ENCODE results near the gene C2CD2. TPM values are rescaled to one million over a fixed set of nuclear protein-coding genes. Genes with fewer than 3 reads are reported as not detected.

The C2CD2 gene
- total and polyA plus RNA-seq, 2 donors (not counting 1 experiment from before 2014, with no cell fraction given): 20.3 to 22.3 TPM

- Histone ChIP-seq H3K4me1 (ENCODE audit: control insufficient read depth, extremely low read depth, insufficient read depth, low read length) (no peaks in the 10 kb centered on the region), H3K36me3 (ENCODE audit: control insufficient read depth, insufficient read depth, low read length) (no peaks in the 10 kb centered on the region), H3K9ac (ENCODE audit: insufficient read depth, low read length) (no peak overlapping the region), H3K27ac (ENCODE audit: insufficient read depth, low read length) (no peak overlapping the region), H3K79me2 (ENCODE audit: control insufficient read depth, insufficient read depth, low read length) (peaks cover 7% of the 10 kb centered on the region), H2AFZ (ENCODE audit: low read length) (no peak overlapping the region), H3K27me3 (ENCODE audit: control insufficient read depth, insufficient read depth, low read length) (no peaks in the 10 kb centered on the region), H3K9me3 (ENCODE audit: control insufficient read depth, insufficient read depth, low read depth, low read length) (no peaks in the 10 kb centered on the region), H3K4me3 (replicated peaks in 1 of 4; ENCODE audit: control extremely low read depth in 1 of 4, insufficient read depth in 1 of 4, low read depth in 3 of 4, low read length in 4 of 4) (no peak overlapping the region), H3K4me2 (ENCODE audit: extremely low read depth, insufficient read depth, low read length) (no peak overlapping the region), H4K20me1 (ENCODE audit: control insufficient read depth, extremely low read depth, insufficient read depth, low read length) (no peaks in the 10 kb centered on the region)
- TF ChIP-seq CTCF (conservative IDR thresholded peaks at IDR 0.05 in 1 of 2, IDR thresholded peaks at IDR 0.05 in 1 of 2; ENCODE audit: low read depth in 1 of 2, low read length in 2 of 2) (no peak), EZH2 (IDR thresholded peaks at IDR 0.05; ENCODE audit: low read length, missing control alignments) (no peak)
- DNase-seq (ENCODE audit: low read depth in 2 of 2): no peak
Measured at GRCh38 chr21:41866274-41866809, 87.5 kb downstream of the C2CD2 start.

GRCh38 chr21:41865002-41865777 lies 88.6 kb downstream of the C2CD2 start:
- H3K9ac ChIP-seq (ENCODE audit: insufficient read depth, low read length): no peak overlapping the region
- no peaks in the 10 kb centered on the region for H3K9me3 ChIP-seq (ENCODE audit: control insufficient read depth, insufficient read depth, low read depth, low read length)
- H4K20me1 ChIP-seq (ENCODE audit: control insufficient read depth, extremely low read depth, insufficient read depth, low read length): no peaks in the 10 kb centered on the region
- H3K4me2 ChIP-seq (ENCODE audit: extremely low read depth, insufficient read depth, low read length): no peak overlapping the region
- peaks cover 7% of the 10 kb centered on the region for H3K79me2 ChIP-seq (ENCODE audit: control insufficient read depth, insufficient read depth, low read length)
- no peak overlapping the region for H2AFZ ChIP-seq (ENCODE audit: low read length)
- no peak overlapping the region for H3K27ac ChIP-seq (ENCODE audit: insufficient read depth, low read length)
- H3K4me3 ChIP-seq (replicated peaks in 1 of 4; ENCODE audit: control extremely low read depth in 1 of 4, insufficient read depth in 1 of 4, low read depth in 3 of 4, low read length in 4 of 4): no peak overlapping the region
- no peaks in the 10 kb centered on the region for H3K27me3 ChIP-seq (ENCODE audit: control insufficient read depth, insufficient read depth, low read length)
- no peaks in the 10 kb centered on the region for H3K36me3 ChIP-seq (ENCODE audit: control insufficient read depth, insufficient read depth, low read length)
- TF ChIP-seq CTCF (conservative IDR thresholded peaks at IDR 0.05 in 1 of 2, IDR thresholded peaks at IDR 0.05 in 1 of 2; ENCODE audit: low read depth in 1 of 2, low read length in 2 of 2): no peak
- no peak for TF ChIP-seq EZH2 (IDR thresholded peaks at IDR 0.05; ENCODE audit: low read length, missing control alignments)
- no peaks in the 10 kb centered on the region for H3K4me1 ChIP-seq (ENCODE audit: control insufficient read depth, extremely low read depth, insufficient read depth, low read length)
- DNase-seq (ENCODE audit: low read depth in 2 of 2): no peak

- Histone ChIP-seq H3K4me2 (ENCODE audit: extremely low read depth, insufficient read depth, low read length) (no peak overlapping the region), H3K9me3 (ENCODE audit: control insufficient read depth, insufficient read depth, low read depth, low read length) (no peaks in the 10 kb centered on the region), H4K20me1 (ENCODE audit: control insufficient read depth, extremely low read depth, insufficient read depth, low read length) (no peaks in the 10 kb centered on the region), H3K4me3 (replicated peaks in 1 of 4; ENCODE audit: control extremely low read depth in 1 of 4, insufficient read depth in 1 of 4, low read depth in 3 of 4, low read length in 4 of 4) (no peak overlapping the region), H3K27me3 (ENCODE audit: control insufficient read depth, insufficient read depth, low read length) (no peaks in the 10 kb centered on the region), H2AFZ (ENCODE audit: low read length) (no peak overlapping the region), H3K27ac (ENCODE audit: insufficient read depth, low read length) (no peak overlapping the region), H3K79me2 (ENCODE audit: control insufficient read depth, insufficient read depth, low read length) (peaks cover 7% of the 10 kb centered on the region), H3K4me1 (ENCODE audit: control insufficient read depth, extremely low read depth, insufficient read depth, low read length) (no peaks in the 10 kb centered on the region), H3K36me3 (ENCODE audit: control insufficient read depth, insufficient read depth, low read length) (no peaks in the 10 kb centered on the region), H3K9ac (ENCODE audit: insufficient read depth, low read length) (no peak overlapping the region)
- no peak for DNase-seq (ENCODE audit: low read depth in 2 of 2)
- TF ChIP-seq EZH2 (IDR thresholded peaks at IDR 0.05; ENCODE audit: low read length, missing control alignments): no peak
- no peak for TF ChIP-seq CTCF (conservative IDR thresholded peaks at IDR 0.05 in 1 of 2, IDR thresholded peaks at IDR 0.05 in 1 of 2; ENCODE audit: low read depth in 1 of 2, low read length in 2 of 2)
Measured at GRCh38 chr21:41864311-41865001, 89.4 kb downstream of the C2CD2 start.
